HG03565 (cell line): ENCODE measurements around the gene ILK.

Experiments
- ATAC-seq: cut with Tn5 transposase; IDR thresholded peaks from one replicate; pipeline ENCODE4 v1.9.1; 2021; ENCODE audit warnings: mild to moderate bottlenecking, moderate library complexity; ENCODE audit not compliant: unreplicated experiment

The ILK gene

GRCh38 chr11:6572215-6572614 is 31.4 kb upstream of the ILK start:
- no peak for ATAC-seq

- ATAC-seq: no peak
These were observed 28.5 kb upstream of the ILK start for GRCh38 chr11:6574816-6575715.

- no peak for ATAC-seq
These were observed 26.9 kb upstream of the ILK start for GRCh38 chr11:6576471-6577373.

- ATAC-seq: no peak
These were observed 25.4 kb upstream of the ILK start for GRCh38 chr11:6578134-6578533.

GRCh38 chr11:6579681-6580080 is 23.9 kb upstream of the ILK start:
- ATAC-seq: no peak

- ATAC-seq: no peak
These were observed 20.0 kb upstream of the ILK start for GRCh38 chr11:6583584-6583983.

GRCh38 chr11:6584528-6584927 is 19.0 kb upstream of the ILK start:
- ATAC-seq: no peak

- ATAC-seq: no peak
These were observed 16.9 kb upstream of the ILK start for GRCh38 chr11:6586434-6587359.

GRCh38 chr11:6587360-6587953 is 16.1 kb upstream of the ILK start:
- ATAC-seq: no peak

GRCh38 chr11:6588018-6588417 is 15.6 kb upstream of the ILK start:
- no peak for ATAC-seq

GRCh38 chr11:6594142-6594768 is 9.3 kb upstream of the ILK start:
- ATAC-seq: no peak

GRCh38 chr11:6596239-6596877 is 7.2 kb upstream of the ILK start:
- ATAC-seq: no peak

- ATAC-seq: no peak
These were observed 5.0 kb upstream of the ILK start for GRCh38 chr11:6598555-6598954.

- ATAC-seq: no peak
These were observed 4.1 kb upstream of the ILK start for GRCh38 chr11:6599449-6599848.

GRCh38 chr11:6599881-6600390 is 3.6 kb upstream of the ILK start:
- no peak for ATAC-seq

- ATAC-seq: no peak
These were observed 2.5 kb upstream of the ILK start for GRCh38 chr11:6601041-6601461.

- ATAC-seq: no peak
These were observed 1.3 kb upstream of the ILK start for GRCh38 chr11:6602096-6602940.

GRCh38 chr11:6604081-6604626 is 580 bp downstream of the ILK start:
- ATAC-seq: peak; percentile 31
